ENCODE measurements around the gene LRRK1.

LRRK1 gene

DNA sequence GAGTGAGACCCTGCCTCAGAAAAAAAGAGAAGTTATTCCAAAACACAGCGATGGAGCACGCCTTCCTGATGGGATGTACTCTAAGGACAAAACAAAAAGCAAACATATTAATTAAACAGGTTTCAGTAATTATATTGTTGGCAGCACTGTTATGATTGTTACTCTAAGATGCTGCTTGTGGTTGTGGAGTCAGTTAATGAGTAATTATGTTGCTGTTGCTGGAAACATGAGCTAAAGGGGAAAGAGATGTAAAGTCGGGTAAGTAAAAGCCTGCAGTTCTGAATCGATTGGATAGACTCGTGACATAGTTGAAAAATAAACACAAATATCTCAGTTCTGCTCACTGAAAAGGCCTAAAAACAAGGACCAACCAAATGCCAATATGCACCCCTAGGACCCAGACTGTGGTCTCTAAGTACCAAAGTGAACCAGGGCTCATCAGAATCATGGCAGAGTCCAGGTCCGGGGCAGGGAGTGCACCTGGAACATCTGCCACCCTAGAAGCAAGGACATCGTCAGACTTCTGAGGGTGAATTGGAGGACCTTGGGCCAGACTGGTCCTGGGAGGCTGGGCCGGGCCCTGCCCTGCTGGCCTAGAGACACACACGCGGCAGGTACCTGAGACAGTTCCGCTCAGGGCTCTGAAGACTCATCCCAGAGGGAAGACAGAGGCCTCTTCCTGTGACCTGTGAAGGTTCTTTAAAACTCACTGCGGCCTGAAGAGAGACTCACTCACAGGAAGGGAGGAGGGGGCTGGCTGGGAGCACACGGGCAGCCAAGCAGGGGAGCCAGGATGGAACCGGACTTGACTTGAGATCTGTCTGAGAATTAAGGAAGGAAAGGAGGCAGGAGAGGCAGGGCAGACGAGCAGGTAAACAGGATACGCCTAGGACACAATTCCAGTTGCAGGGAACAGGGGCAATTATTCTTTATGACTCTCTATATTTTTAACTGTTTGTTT, 140.5 kb downstream of the LRRK1 start:
- Histone ChIP-seq H4K8ac (ENCODE audit: low read length) (no peak overlapping the region), H3K14ac (ENCODE audit: low read length in 2 of 2) (no peak overlapping the region), H2BK12ac (ENCODE audit: low read length in 2 of 2) (no peak overlapping the region), H3K4ac (ENCODE audit: low read depth in 1 of 2, low read length in 2 of 2) (no peak overlapping the region), H3K79me1 (replicated peaks; ENCODE audit: low read length, poor library complexity, severe bottlenecking) (no peaks in the 10 kb centered on the region), H2AK5ac (ENCODE audit: low read length, severe bottlenecking) (no peak overlapping the region), H2BK120ac (ENCODE audit: low read depth, low read length) (no peak overlapping the region), H4K91ac (ENCODE audit: low read length) (no peak overlapping the region), H3K18ac (ENCODE audit: low read depth in 1 of 2, low read length in 2 of 2) (no peak overlapping the region), H2BK5ac (ENCODE audit: low read depth, low read length, poor library complexity, severe bottlenecking) (no peak overlapping the region), H3K27ac (ENCODE audit: low read length, poor library complexity, severe bottlenecking) (no peak overlapping the region), H3K4me1 (ENCODE audit: control insufficient read depth, insufficient read depth, low read depth, low read length) (peaks cover 3% of the 10 kb centered on the region), H3K9ac (ENCODE audit: low read length) (no peak overlapping the region), H3K4me2 (ENCODE audit: low read length, poor library complexity, severe bottlenecking) (no peak overlapping the region), H3K4me3 (ENCODE audit: insufficient read depth in 1 of 2, low read depth in 1 of 2, low read length in 2 of 2) (no peak overlapping the region), H3K36me3 (ENCODE audit: control insufficient read depth in 1 of 2, insufficient read depth in 2 of 2, low read depth in 1 of 2, low read length in 2 of 2) (peaks cover 6 to 96% of the 10 kb centered on the region in 2 experiments), H2BK15ac (ENCODE audit: low read depth, poor library complexity, severe bottlenecking) (no peak overlapping the region), H3K27me3 (ENCODE audit: control insufficient read depth in 1 of 2, insufficient read depth in 1 of 2, low read length in 2 of 2) (no peaks in the 10 kb centered on the region), H3K9me3 (ENCODE audit: control insufficient read depth, low read length) (no peaks in the 10 kb centered on the region), H2AFZ (ENCODE audit: low read depth, low read length) (no peak overlapping the region), H3K23ac (ENCODE audit: low read length in 2 of 2) (no peak overlapping the region)
- no peak for DNase-seq
- WGBS: 87% methylated on average over 12 of the region's 16 CpGs

DNA sequence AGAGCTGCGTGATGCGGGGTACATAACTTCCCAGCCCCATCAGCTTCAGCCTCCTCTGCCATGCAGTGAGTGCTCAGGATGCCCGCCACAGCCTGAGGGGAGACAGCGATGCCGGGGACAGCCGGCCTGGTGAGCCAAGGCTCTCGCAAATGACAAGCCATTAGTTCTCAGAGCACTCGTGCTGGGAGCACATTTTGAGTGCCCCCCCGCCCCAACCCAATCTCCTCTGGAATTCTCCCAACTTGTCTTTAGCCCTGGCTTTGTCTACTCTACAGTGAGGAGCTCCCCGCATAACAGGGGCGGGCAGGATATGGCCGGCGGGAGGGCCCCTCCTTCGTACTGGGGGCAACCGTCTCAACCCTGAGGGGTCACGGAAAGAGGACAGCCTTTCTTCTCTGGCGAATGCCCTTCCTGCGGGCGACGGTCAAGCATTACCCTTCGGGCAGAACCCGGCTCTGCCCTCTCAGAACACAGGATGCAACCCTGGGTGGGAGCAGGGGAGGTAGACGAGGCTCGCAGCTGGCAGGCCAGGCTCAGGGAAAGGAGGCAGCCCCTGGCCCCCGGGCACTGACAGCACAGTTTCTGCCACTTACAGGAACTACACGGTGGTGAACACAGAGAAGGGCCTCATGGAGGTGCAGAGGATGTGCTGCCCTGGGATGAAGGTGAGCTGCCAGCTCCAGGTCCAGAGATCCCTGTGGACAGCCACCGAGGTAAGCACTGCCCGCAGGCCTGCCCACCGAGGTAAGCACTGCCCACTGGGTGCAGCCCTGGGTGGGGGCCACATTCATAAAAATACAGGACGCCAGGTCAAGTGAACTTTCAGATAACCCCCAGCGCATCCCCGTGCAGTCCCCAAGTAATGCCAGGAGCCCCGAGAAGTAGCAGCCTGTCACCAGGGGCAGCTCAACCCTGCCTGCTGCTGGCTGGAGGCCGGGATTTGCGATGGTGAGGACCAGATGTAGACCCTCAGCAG, 141.7 kb downstream of the LRRK1 start:
- H3K27ac ChIP-seq (ENCODE audit: low read length, poor library complexity, severe bottlenecking): no peak overlapping the region
- H2BK5ac ChIP-seq (ENCODE audit: low read depth, low read length, poor library complexity, severe bottlenecking): no peak overlapping the region
- H3K18ac ChIP-seq (ENCODE audit: low read depth in 1 of 2, low read length in 2 of 2): no peak overlapping the region
- no peak overlapping the region for H2BK12ac ChIP-seq (ENCODE audit: low read length in 2 of 2)
- H3K4me2 ChIP-seq (ENCODE audit: low read length, poor library complexity, severe bottlenecking): no peak overlapping the region
- H3K4ac ChIP-seq (ENCODE audit: low read depth in 1 of 2, low read length in 2 of 2): no peak overlapping the region
- peaks cover 3% of the 10 kb centered on the region for H3K4me1 ChIP-seq (ENCODE audit: control insufficient read depth, insufficient read depth, low read depth, low read length)
- no peak overlapping the region for H2BK15ac ChIP-seq (ENCODE audit: low read depth, poor library complexity, severe bottlenecking)
- H3K36me3 ChIP-seq (ENCODE audit: control insufficient read depth in 1 of 2, insufficient read depth in 2 of 2, low read depth in 1 of 2, low read length in 2 of 2): peaks cover 6 to 96% of the 10 kb centered on the region in 2 experiments
- no peak overlapping the region for H3K14ac ChIP-seq (ENCODE audit: low read length in 2 of 2)
- H4K91ac ChIP-seq (ENCODE audit: low read length): no peak overlapping the region
- no peaks in the 10 kb centered on the region for H3K79me1 ChIP-seq (replicated peaks; ENCODE audit: low read length, poor library complexity, severe bottlenecking)
- H3K9me3 ChIP-seq (ENCODE audit: control insufficient read depth, low read length): no peaks in the 10 kb centered on the region
- H3K27me3 ChIP-seq (ENCODE audit: control insufficient read depth in 1 of 2, insufficient read depth in 1 of 2, low read length in 2 of 2): no peaks in the 10 kb centered on the region
- no peak overlapping the region for H3K4me3 ChIP-seq (ENCODE audit: insufficient read depth in 1 of 2, low read depth in 1 of 2, low read length in 2 of 2)
- H2AK5ac ChIP-seq (ENCODE audit: low read length, severe bottlenecking): no peak overlapping the region
- H4K8ac ChIP-seq (ENCODE audit: low read length): no peak overlapping the region
- no peak for DNase-seq
- no peak overlapping the region for H3K23ac ChIP-seq (ENCODE audit: low read length in 2 of 2)
- H2AFZ ChIP-seq (ENCODE audit: low read depth, low read length): no peak overlapping the region
- H3K9ac ChIP-seq (ENCODE audit: low read length): no peak overlapping the region
- WGBS: 92% methylated on average over 35 of the region's 35 CpGs
- H2BK120ac ChIP-seq (ENCODE audit: low read depth, low read length): no peak overlapping the region

DNA sequence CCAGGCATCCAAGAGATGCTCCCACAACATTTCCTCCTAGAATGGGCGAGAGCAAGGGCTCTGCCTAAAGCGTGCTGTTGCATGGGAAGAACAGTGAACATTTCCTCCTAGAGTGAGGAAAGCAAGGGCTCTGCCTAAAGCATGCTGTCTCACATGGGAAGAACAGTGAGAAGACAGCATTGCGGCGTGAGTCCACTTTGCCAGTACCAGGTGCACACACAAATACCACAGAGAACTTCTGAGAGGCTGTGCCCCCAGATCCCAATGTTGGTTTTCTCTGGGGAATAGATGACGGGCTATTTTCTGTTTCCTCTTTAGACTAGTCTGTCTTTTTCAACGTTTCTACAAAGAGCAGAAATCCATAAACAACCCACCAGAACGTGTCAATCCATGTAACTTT, 142.9 kb downstream of the LRRK1 start:
- Histone ChIP-seq H3K9me3 (ENCODE audit: control insufficient read depth, low read length) (no peaks in the 10 kb centered on the region), H2BK15ac (ENCODE audit: low read depth, poor library complexity, severe bottlenecking) (no peak overlapping the region), H3K4me1 (ENCODE audit: control insufficient read depth, insufficient read depth, low read depth, low read length) (peaks cover 3% of the 10 kb centered on the region), H3K27ac (ENCODE audit: low read length, poor library complexity, severe bottlenecking) (no peak overlapping the region), H4K91ac (ENCODE audit: low read length) (no peak overlapping the region), H3K14ac (ENCODE audit: low read length in 2 of 2) (peak overlapping the region in 1 of 2 experiments; percentile 20), H3K27me3 (ENCODE audit: control insufficient read depth in 1 of 2, insufficient read depth in 1 of 2, low read length in 2 of 2) (no peaks in the 10 kb centered on the region), H3K23ac (ENCODE audit: low read length in 2 of 2) (no peak overlapping the region), H2BK120ac (ENCODE audit: low read depth, low read length) (no peak overlapping the region), H3K9ac (ENCODE audit: low read length) (no peak overlapping the region), H3K4ac (ENCODE audit: low read depth in 1 of 2, low read length in 2 of 2) (no peak overlapping the region), H2BK12ac (ENCODE audit: low read length in 2 of 2) (no peak overlapping the region), H2AFZ (ENCODE audit: low read depth, low read length) (no peak overlapping the region), H2BK5ac (ENCODE audit: low read depth, low read length, poor library complexity, severe bottlenecking) (no peak overlapping the region), H3K36me3 (ENCODE audit: control insufficient read depth in 1 of 2, insufficient read depth in 2 of 2, low read depth in 1 of 2, low read length in 2 of 2) (peaks cover 2 to 96% of the 10 kb centered on the region in 2 experiments), H3K18ac (ENCODE audit: low read depth in 1 of 2, low read length in 2 of 2) (no peak overlapping the region), H3K4me2 (ENCODE audit: low read length, poor library complexity, severe bottlenecking) (no peak overlapping the region), H4K8ac (ENCODE audit: low read length) (no peak overlapping the region), H3K4me3 (ENCODE audit: insufficient read depth in 1 of 2, low read depth in 1 of 2, low read length in 2 of 2) (no peak overlapping the region), H2AK5ac (ENCODE audit: low read length, severe bottlenecking) (no peak overlapping the region), H3K79me1 (replicated peaks; ENCODE audit: low read length, poor library complexity, severe bottlenecking) (no peaks in the 10 kb centered on the region)
- WGBS: 78% methylated on average over 7 of the region's 7 CpGs
- no peak for DNase-seq
